Ishikawa (cell line): ENCODE measurements around the gene MEG3.

Source experiments
- CEBPB ChIP-seq: IDR thresholded peaks from 2 replicates; pipeline ENCODE4 v1.6.1; 2012
- CREB1 ChIP-seq: IDR thresholded peaks from 2 replicates; pipeline ENCODE4 v1.6.1; 2012; ENCODE audit warnings: low read depth
- EGR1 ChIP-seq: IDR thresholded peaks from 2 replicates; pipeline ENCODE4 v1.6.1; 2012
- EP300 ChIP-seq: IDR thresholded peaks from 2 replicates; pipeline ENCODE4 v1.6.1; 2012; ENCODE audit warnings: borderline replicate concordance
- FOXM1 ChIP-seq: IDR thresholded peaks from 2 replicates; pipeline ENCODE4 v1.6.1; 2012; ENCODE audit warnings: low read depth, borderline replicate concordance
- MAX ChIP-seq: IDR thresholded peaks from 2 replicates; pipeline ENCODE4 v1.6.1; 2012
- NFIC ChIP-seq: IDR thresholded peaks from 2 replicates; pipeline ENCODE4 v1.6.1; 2012
- RAD21 ChIP-seq: IDR thresholded peaks from 2 replicates; pipeline ENCODE4 v1.6.1; 2012; ENCODE audit warnings: low read depth
- REST ChIP-seq: IDR thresholded peaks from 2 replicates; pipeline ENCODE4 v1.6.1; 2012; ENCODE audit warnings: low read depth, mild to moderate bottlenecking
- TAF1 ChIP-seq: IDR thresholded peaks from 2 replicates; pipeline ENCODE4 v1.6.1; 2012; ENCODE audit warnings: low read depth, mild to moderate bottlenecking
- TCF12 ChIP-seq: IDR thresholded peaks from 2 replicates; pipeline ENCODE4 v1.6.1; 2012; ENCODE audit warnings: low read depth
- TEAD4 ChIP-seq: IDR thresholded peaks from 2 replicates; pipeline ENCODE4 v1.6.1; 2012
- YY1 ChIP-seq: IDR thresholded peaks from 2 replicates; pipeline ENCODE4 v1.6.1; 2012; ENCODE audit warnings: low read depth
- ZBTB7A ChIP-seq: IDR thresholded peaks from 2 replicates; pipeline ENCODE4 v1.6.1; 2012; ENCODE audit warnings: low read depth
- TF ChIP-seq, protein P1 (sequence below): IDR thresholded peaks from 2 replicates; pipeline ENCODE4 v1.6.1; 2012

The MEG3 gene

DNA sequence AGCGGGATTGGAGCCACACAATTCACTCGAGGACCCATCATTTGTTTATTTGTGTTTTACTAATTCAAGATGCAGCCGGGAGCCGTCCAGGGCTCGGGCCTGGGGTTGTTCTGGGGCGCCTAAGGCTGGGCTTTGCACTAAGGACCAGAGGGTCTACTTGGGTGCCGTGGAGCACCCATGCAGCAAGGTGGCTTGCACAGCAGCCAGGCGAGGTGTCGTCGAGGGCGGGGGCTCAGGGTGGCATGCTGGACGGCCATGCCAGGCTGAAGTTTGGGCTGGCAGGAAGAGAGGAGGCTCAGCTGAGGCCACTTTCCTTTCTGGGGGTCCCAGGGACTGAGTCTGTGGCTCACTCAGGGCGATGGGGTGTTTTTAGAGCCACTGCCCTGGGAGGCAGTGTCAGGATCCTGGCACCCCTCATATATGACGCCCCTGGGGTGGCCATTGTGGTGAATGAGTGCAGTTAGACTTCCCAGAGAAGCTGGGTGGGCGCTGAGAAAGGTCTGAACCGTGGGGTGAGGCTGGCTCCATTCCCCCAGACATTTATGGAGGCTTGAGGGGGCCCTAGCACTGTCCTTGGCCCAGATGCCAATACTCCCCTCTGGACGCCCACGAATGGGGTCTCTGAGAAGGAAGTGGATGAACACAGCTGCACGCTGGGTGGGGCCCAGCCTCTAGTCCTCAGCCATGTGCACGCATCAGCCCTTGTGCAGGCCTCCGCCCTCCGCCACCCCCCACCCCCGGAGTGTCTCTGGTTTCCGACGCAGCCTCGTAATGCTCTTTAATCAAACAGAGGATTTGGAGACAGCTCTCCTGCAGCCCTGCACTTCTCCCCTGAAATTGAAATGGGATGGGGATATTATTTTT lies 11.3 kb downstream of the MEG3 start:
- TF ChIP-seq CEBPB = no peak
- no peak for TF ChIP-seq FOXM1
- TF ChIP-seq, protein P1, sequence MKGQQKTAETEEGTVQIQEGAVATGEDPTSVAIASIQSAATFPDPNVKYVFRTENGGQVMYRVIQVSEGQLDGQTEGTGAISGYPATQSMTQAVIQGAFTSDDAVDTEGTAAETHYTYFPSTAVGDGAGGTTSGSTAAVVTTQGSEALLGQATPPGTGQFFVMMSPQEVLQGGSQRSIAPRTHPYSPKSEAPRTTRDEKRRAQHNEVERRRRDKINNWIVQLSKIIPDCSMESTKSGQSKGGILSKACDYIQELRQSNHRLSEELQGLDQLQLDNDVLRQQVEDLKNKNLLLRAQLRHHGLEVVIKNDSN = no peak
- no peak for TF ChIP-seq TCF12
- TF ChIP-seq EGR1 = no peak
- no peak for TF ChIP-seq REST
- TF ChIP-seq TEAD4 = no peak
- no peak for TF ChIP-seq YY1
- TF ChIP-seq EP300 = no peak
- TF ChIP-seq MAX = no peak
- no peak for TF ChIP-seq TAF1
- no peak for TF ChIP-seq RAD21
- no peak for TF ChIP-seq NFIC
- no peak for TF ChIP-seq ZBTB7A
- TF ChIP-seq CREB1 = no peak

GRCh38 chr14:100837805-100838350 lies 12.0 kb downstream of the MEG3 start:
- TF ChIP-seq TEAD4 (no peak), EP300 (no peak), CEBPB (no peak), NFIC (no peak), EGR1 (no peak), ZBTB7A (no peak), YY1 (no peak), REST (no peak)

DNA sequence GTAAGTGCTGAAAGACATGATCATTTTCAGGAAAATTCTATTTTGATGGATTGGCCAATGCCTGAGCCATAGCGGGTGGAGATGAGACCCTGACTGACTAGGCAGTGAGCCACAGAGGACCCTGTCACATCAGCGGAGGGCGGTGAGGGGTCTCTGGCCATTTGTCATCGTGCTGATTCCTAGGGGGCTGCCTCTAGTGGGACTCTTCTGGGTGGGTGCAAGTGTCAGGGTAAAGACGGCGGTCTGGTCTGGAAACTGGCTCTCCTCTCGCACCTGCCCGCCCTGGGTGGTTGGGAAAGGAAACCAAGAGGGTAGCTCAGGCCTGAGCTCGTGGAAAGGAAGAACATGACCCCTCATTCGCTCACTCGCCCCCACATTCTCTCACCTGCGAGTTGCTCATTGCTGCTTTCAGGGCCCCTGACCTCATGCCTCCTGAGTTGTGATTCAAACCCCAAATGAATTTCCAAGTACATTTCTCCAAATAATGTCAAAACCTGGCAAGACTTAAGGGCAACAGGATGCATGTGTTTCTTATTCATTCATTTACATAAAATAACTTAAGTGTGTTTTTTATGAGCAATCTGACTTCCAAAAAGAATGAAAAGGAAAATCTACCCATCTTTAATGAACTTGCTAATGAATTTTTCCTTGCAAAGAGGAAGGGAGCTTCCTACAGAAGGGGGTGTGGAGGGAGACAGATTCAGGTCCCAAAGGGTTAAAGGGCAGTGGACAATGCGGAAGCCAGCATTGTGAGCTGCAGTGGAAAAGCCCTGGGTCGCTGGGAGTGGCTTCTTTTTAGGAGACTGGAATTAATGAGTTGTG lies 12.8 kb downstream of the MEG3 start:
- TF ChIP-seq CREB1 = no peak
- TF ChIP-seq FOXM1 = no peak
- no peak for TF ChIP-seq NFIC
- no peak for TF ChIP-seq ZBTB7A
- TF ChIP-seq REST = no peak
- no peak for TF ChIP-seq EGR1
- TF ChIP-seq YY1 = no peak
- no peak for TF ChIP-seq EP300
- TF ChIP-seq TAF1 = no peak
- no peak for TF ChIP-seq TCF12
- no peak for TF ChIP-seq CEBPB
- no peak for TF ChIP-seq TEAD4
- TF ChIP-seq, protein P1 = no peak
- TF ChIP-seq RAD21 = no peak

GRCh38 chr14:100839315-100839585 lies 13.3 kb downstream of the MEG3 start:
- no peak for TF ChIP-seq EGR1
- TF ChIP-seq FOXM1 = no peak
- TF ChIP-seq EP300 = no peak
- TF ChIP-seq TCF12 = no peak
- TF ChIP-seq RAD21 = no peak
- no peak for TF ChIP-seq ZBTB7A
- TF ChIP-seq REST = no peak
